Neural progenitor cell (in vitro differentiated cells): ENCODE data around the gene ATE1. TPM values are rescaled to one million over a fixed set of nuclear protein-coding genes. Genes with fewer than 3 reads are reported as not detected.

Experiments
- DNase-seq: peaks from one replicate; pipeline ENCODE4 v3.0.0-alpha.2; 2016; ENCODE audit warnings: low spot score
- H2AFZ ChIP-seq: fragments of 200-600 bp; sonication (generic); replicated peaks from 2 replicates; pipeline ENCODE4 v1.6.1; 2016; ENCODE audit warnings: antibody characterized with exemption
- H3F3A ChIP-seq: fragments of 200-600 bp; sonication (generic); 2 replicates; pipeline ENCODE4 v1.6.1; 2016; ENCODE audit warnings: antibody characterized with exemption, low read depth
- H3K27ac ChIP-seq: fragments of 200-600 bp; sonication (generic); 2 replicates; pipeline ENCODE4 v1.5.1; 2016; ENCODE audit warnings: mild to moderate bottlenecking
- H3K27me3 ChIP-seq: fragments of 200-600 bp; sonication (generic); 2 replicates; pipeline ENCODE4 v1.6.1; 2016; ENCODE audit warnings: mild to moderate bottlenecking, moderate library complexity
- H3K36me3 ChIP-seq: fragments of 200-600 bp; sonication (generic); 2 replicates; pipeline ENCODE4 v1.5.1; 2016
- H3K4me1 ChIP-seq: fragments of 200-600 bp; sonication (generic); 2 replicates; pipeline ENCODE4 v1.6.1; 2016; ENCODE audit warnings: mixed run types
- H3K4me2 ChIP-seq: fragments of 200-600 bp; sonication (generic); 2 replicates; pipeline ENCODE4 v1.6.1; 2016
- H3K4me3 ChIP-seq: fragments of 200-600 bp; sonication (generic); 2 replicates; pipeline ENCODE4 v1.5.1; 2016
- H3K79me2 ChIP-seq: fragments of 200-600 bp; sonication (generic); 2 replicates; pipeline ENCODE4 v1.6.1; 2016; ENCODE audit warnings: low read depth
- H3K9ac ChIP-seq: fragments of 200-600 bp; sonication (generic); 2 replicates; pipeline ENCODE4 v1.6.1; 2016
- H3K9me3 ChIP-seq: fragments of 200-600 bp; sonication (generic); 2 replicates; pipeline ENCODE4 v1.5.1; 2016; ENCODE audit warnings: low read depth
- H4K20me1 ChIP-seq: fragments of 200-600 bp; sonication (generic); 2 replicates; pipeline ENCODE4 v1.6.1; 2016; ENCODE audit warnings: low read depth
- H3K27ac Mint-ChIP-seq: 3 replicates; pipeline ENCODE4 v1.8.0; 2021; ENCODE audit warnings: mixed read lengths
- H3K27me3 Mint-ChIP-seq: 2 replicates; pipeline ENCODE4 v1.8.0; 2022; ENCODE audit warnings: low read depth, mild to moderate bottlenecking, inconsistent platforms, moderate library complexity, mixed read lengths; ENCODE audit not compliant: insufficient read depth
- H3K36me3 Mint-ChIP-seq: 3 replicates; pipeline ENCODE4 v1.8.0; 2021; ENCODE audit warnings: mixed read lengths
- H3K4me1 Mint-ChIP-seq: 3 replicates; pipeline ENCODE4 v1.8.0; 2021; ENCODE audit warnings: mixed read lengths
- H3K4me3 Mint-ChIP-seq: 3 replicates; pipeline ENCODE4 v1.8.0; 2021; ENCODE audit warnings: mild to moderate bottlenecking, moderate library complexity, mixed read lengths
- H3K9me3 Mint-ChIP-seq: 3 replicates; pipeline ENCODE4 v1.8.0; 2020; ENCODE audit warnings: mixed read lengths
- CTCF ChIP-seq: fragments of 200-600 bp; sonication (generic); IDR thresholded peaks from 2 replicates; pipeline ENCODE4 v1.5.1; 2017; ENCODE audit warnings: antibody characterized with exemption, mild to moderate bottlenecking
- EZH2 ChIP-seq: fragments of 200-600 bp; sonication (generic); IDR thresholded peaks from 2 replicates; pipeline ENCODE4 v1.6.1; 2017; ENCODE audit warnings: antibody characterized with exemption, mild to moderate bottlenecking, moderate library complexity
- EZH2phosphoT487 ChIP-seq: fragments of 200-600 bp; sonication (generic); IDR thresholded peaks from 2 replicates; pipeline ENCODE4 v1.6.1; 2017; ENCODE audit warnings: antibody characterized with exemption
- total RNA-seq: library from RNA; depleted of rRNA; stranded (reverse); fragments of >200 nt; gene quantifications from 2 replicates; pipeline ENCODE4 v1.2.3, GENCODE V29; 2015; ENCODE audit warnings: low replicate concordance

Gene ATE1
- total RNA-seq, 1 donor from 2014 or later, result 57.2 TPM

GRCh38 chr10:121721257-121721656, 206.6 kb downstream of the ATE1 start:
- Histone ChIP-seq H3K27ac (no peak overlapping the region), H3K9me3 (no peaks in the 10 kb centered on the region), H3K79me2 (no peaks in the 10 kb centered on the region), H3K9ac (no peak overlapping the region), H3K36me3 (peaks cover 6% of the 10 kb centered on the region), H3K27me3 (no peaks in the 10 kb centered on the region), H3K4me2 (no peak overlapping the region), H3K4me3 (no peak overlapping the region), H4K20me1 (no peaks in the 10 kb centered on the region), H2AFZ (no peak overlapping the region), H3F3A (no peaks in the 10 kb centered on the region), H3K4me1 (no peaks in the 10 kb centered on the region)
- no peak for TF ChIP-seq EZH2phosphoT487
- TF ChIP-seq EZH2, result no peak
- no peak for TF ChIP-seq CTCF
- Mint-ChIP-seq H3K27ac (no peak overlapping the region), H3K27me3 (peaks cover 11% of the 10 kb centered on the region), H3K36me3 (peaks cover 6% of the 10 kb centered on the region), H3K4me1 (peaks cover 12% of the 10 kb centered on the region), H3K9me3 (peaks cover 40% of the 10 kb centered on the region), H3K4me3 (no peak overlapping the region)
- no peak for DNase-seq

- Histone ChIP-seq H4K20me1 (no peaks in the 10 kb centered on the region), H3K79me2 (no peaks in the 10 kb centered on the region), H3K36me3 (peaks cover 6% of the 10 kb centered on the region), H3K27me3 (no peaks in the 10 kb centered on the region), H3K9me3 (no peaks in the 10 kb centered on the region), H3K4me3 (no peak overlapping the region), H3K27ac (no peak overlapping the region), H3K4me2 (no peak overlapping the region), H2AFZ (no peak overlapping the region), H3K4me1 (peaks cover 8% of the 10 kb centered on the region), H3F3A (peaks cover 12% of the 10 kb centered on the region), H3K9ac (no peak overlapping the region)
- Mint-ChIP-seq H3K36me3 (peaks cover 15% of the 10 kb centered on the region), H3K4me1 (peaks cover 8% of the 10 kb centered on the region), H3K4me3 (no peak overlapping the region), H3K27ac (no peak overlapping the region), H3K9me3 (peaks cover 43% of the 10 kb centered on the region), H3K27me3 (peaks cover 8% of the 10 kb centered on the region)
- TF ChIP-seq CTCF (no peak), EZH2 (no peak), EZH2phosphoT487 (no peak)
- DNase-seq, result no peak
These were observed 211.9 kb downstream of the ATE1 start for GRCh38 chr10:121715969-121716368.

GRCh38 chr10:121715076-121715475, 212.8 kb downstream of the ATE1 start:
- H3K27ac ChIP-seq, result no peak overlapping the region
- H3F3A ChIP-seq, result peaks cover 21% of the 10 kb centered on the region
- H3K4me3 ChIP-seq, result no peak overlapping the region
- no peaks in the 10 kb centered on the region for H3K27me3 ChIP-seq
- peaks cover 6% of the 10 kb centered on the region for H3K36me3 ChIP-seq
- H3K4me2 ChIP-seq, result no peak overlapping the region
- Mint-ChIP-seq H3K9me3 (peaks cover 39% of the 10 kb centered on the region), H3K36me3 (peaks cover 15% of the 10 kb centered on the region), H3K27me3 (peaks cover 9% of the 10 kb centered on the region), H3K4me1 (peaks cover 17% of the 10 kb centered on the region), H3K27ac (no peak overlapping the region), H3K4me3 (no peak overlapping the region)
- DNase-seq, result no peak
- no peak overlapping the region for H3K9ac ChIP-seq
- H4K20me1 ChIP-seq, result no peaks in the 10 kb centered on the region
- TF ChIP-seq EZH2phosphoT487 (no peak), EZH2 (no peak), CTCF (no peak)
- peaks cover 17% of the 10 kb centered on the region for H3K4me1 ChIP-seq
- no peaks in the 10 kb centered on the region for H3K79me2 ChIP-seq
- H3K9me3 ChIP-seq, result no peaks in the 10 kb centered on the region
- H2AFZ ChIP-seq, result no peak overlapping the region
